Astrocyte (in vitro differentiated cells and primary cell): ENCODE measurements around the gene CLEC2A.
"Not testable (repeated sequence)": the region's sequence is repeated elsewhere in the genome, so short reads cannot be mapped to it uniquely, and the experiment has no call there.

Source experiments
- CTCF ChIP-seq: IDR thresholded peaks from 2 replicates; pipeline ENCODE4 v1.5.1; 2011; ENCODE audit warnings: low read depth, mild to moderate bottlenecking, inconsistent platforms, low read length, moderate library complexity; ENCODE audit not compliant: insufficient read depth
- EZH2 ChIP-seq: IDR thresholded peaks from 2 replicates; pipeline ENCODE4 v1.6.1; 2012; ENCODE audit warnings: mild to moderate bottlenecking, low read length, inconsistent platforms; ENCODE audit not compliant: insufficient read depth

- TF ChIP-seq CTCF, EZH2: not testable (repeated sequence)
Measured at GRCh38 chr12:9952954-9953729, 21.0 kb upstream of the CLEC2A start.
